Cardiac muscle cell (in vitro differentiated cells and primary cell): ENCODE measurements around the gene NRP2. TPM values are rescaled to one million over a fixed set of nuclear protein-coding genes. Genes with fewer than 3 reads are reported as not detected.

Source experiments
- DNase-seq, 2 donors: peaks; one replicate each; pipeline versions ENCODE4 v3.0.0 to v3.0.0-alpha.2; 2010 to 2017; ENCODE audit warnings: low read depth in 1 of 2, low spot score in 1 of 2
- H3K27ac ChIP-seq: fragments of 200-600 bp; sonication (generic); 2 replicates; pipeline ENCODE4 v1.5.1; 2016
- H3K27me3 ChIP-seq: fragments of 200-600 bp; sonication (generic); 2 replicates; pipeline ENCODE4 v1.6.0; 2016; ENCODE audit warnings: control low read depth
- H3K36me3 ChIP-seq: fragments of 200-600 bp; sonication (generic); 2 replicates; pipeline ENCODE4 v1.5.1; 2016; ENCODE audit warnings: control low read depth
- H3K4me1 ChIP-seq: fragments of 200-600 bp; sonication (generic); 2 replicates; pipeline ENCODE4 v1.8.1; 2017; ENCODE audit warnings: low read depth, mild to moderate bottlenecking, mixed run types
- H3K4me3 ChIP-seq: fragments of 200-600 bp; sonication (generic); 2 replicates; pipeline ENCODE4 v1.5.1; 2016; ENCODE audit warnings: mild to moderate bottlenecking
- H3K9me3 ChIP-seq: fragments of 200-600 bp; sonication (generic); 2 replicates; pipeline ENCODE4 v1.5.1; 2017; ENCODE audit warnings: low read depth, mild to moderate bottlenecking, control low read depth
- CTCF ChIP-seq: IDR thresholded peaks from 2 replicates; pipeline ENCODE4 v1.5.1; 2012; ENCODE audit warnings: low read depth, mild to moderate bottlenecking, low read length
- polyA plus RNA-seq: library from polyadenylated mRNA; unstranded; fragments of >200 nt; fragmentation: Nextera tagmentation; extraction: Ambion mirVana; gene quantifications from 2 replicates; pipeline ENCODE4 v1.2.1, GENCODE V29; 2016
- total RNA-seq: library from RNA; depleted of rRNA; stranded (reverse); fragments of >200 nt; gene quantifications from 2 replicates; pipeline ENCODE4 v1.2.3, GENCODE V29; 2016

Gene NRP2
- total and polyA plus RNA-seq, 2 experiments from 2014 or later = 35.2 to 166 TPM

GRCh38 chr2:205802941-205803340, 120.6 kb downstream of the NRP2 start:
- Histone ChIP-seq H3K4me1 (no peaks in the 10 kb centered on the region), H3K27ac (no peak overlapping the region), H3K27me3 (no peaks in the 10 kb centered on the region), H3K9me3 (no peaks in the 10 kb centered on the region), H3K4me3 (no peak overlapping the region), H3K36me3 (no peaks in the 10 kb centered on the region)
- no peak for TF ChIP-seq CTCF
- no peak for DNase-seq

- Histone ChIP-seq H3K4me1 (no peaks in the 10 kb centered on the region), H3K4me3 (no peak overlapping the region), H3K27ac (no peak overlapping the region), H3K9me3 (no peaks in the 10 kb centered on the region), H3K27me3 (no peaks in the 10 kb centered on the region), H3K36me3 (no peaks in the 10 kb centered on the region)
- DNase-seq = no peak
- TF ChIP-seq CTCF = no peak
Observed at GRCh38 chr2:205803500-205803899, 121.2 kb downstream of the NRP2 start.

- H3K9me3 ChIP-seq = no peaks in the 10 kb centered on the region
- H3K4me1 ChIP-seq = no peaks in the 10 kb centered on the region
- DNase-seq = no peak
- no peak for TF ChIP-seq CTCF
- no peaks in the 10 kb centered on the region for H3K27me3 ChIP-seq
- no peaks in the 10 kb centered on the region for H3K36me3 ChIP-seq
- H3K4me3 ChIP-seq = no peak overlapping the region
- no peak overlapping the region for H3K27ac ChIP-seq
Observed at GRCh38 chr2:205805136-205805535, 122.8 kb downstream of the NRP2 start.

GRCh38 chr2:205806143-205806905, 124.0 kb downstream of the NRP2 start:
- H3K4me1 ChIP-seq = no peaks in the 10 kb centered on the region

GRCh38 chr2:205807229-205807628, 124.9 kb downstream of the NRP2 start:
- H3K4me1 ChIP-seq = no peaks in the 10 kb centered on the region
- no peak for TF ChIP-seq CTCF
- H3K27ac ChIP-seq = no peak overlapping the region
- no peaks in the 10 kb centered on the region for H3K36me3 ChIP-seq
- no peak for DNase-seq
- no peaks in the 10 kb centered on the region for H3K9me3 ChIP-seq
- no peaks in the 10 kb centered on the region for H3K27me3 ChIP-seq
- no peak overlapping the region for H3K4me3 ChIP-seq

More at GRCh38 chr2:205806143-205806905, 124.0 kb downstream of the NRP2 start:
- no peak for DNase-seq
- Histone ChIP-seq H3K4me3 (no peak overlapping the region), H3K27me3 (no peaks in the 10 kb centered on the region), H3K27ac (no peak overlapping the region), H3K36me3 (no peaks in the 10 kb centered on the region), H3K9me3 (no peaks in the 10 kb centered on the region)
- no peak for TF ChIP-seq CTCF
